GM12874 (cell line): ENCODE data around the gene PRKCB.

Experiments used
- TF ChIP-seq, protein P1 (sequence below): IDR thresholded peaks from 2 replicates; pipeline ENCODE4 v1.5.1; 2011; ENCODE audit warnings: low read depth, mild to moderate bottlenecking, control low read depth, low read length, moderate library complexity; ENCODE audit not compliant: insufficient read depth

The PRKCB gene

GRCh38 chr16:23836404-23837311 lies 875 bp downstream of the PRKCB start:
- TF ChIP-seq, protein P1, sequence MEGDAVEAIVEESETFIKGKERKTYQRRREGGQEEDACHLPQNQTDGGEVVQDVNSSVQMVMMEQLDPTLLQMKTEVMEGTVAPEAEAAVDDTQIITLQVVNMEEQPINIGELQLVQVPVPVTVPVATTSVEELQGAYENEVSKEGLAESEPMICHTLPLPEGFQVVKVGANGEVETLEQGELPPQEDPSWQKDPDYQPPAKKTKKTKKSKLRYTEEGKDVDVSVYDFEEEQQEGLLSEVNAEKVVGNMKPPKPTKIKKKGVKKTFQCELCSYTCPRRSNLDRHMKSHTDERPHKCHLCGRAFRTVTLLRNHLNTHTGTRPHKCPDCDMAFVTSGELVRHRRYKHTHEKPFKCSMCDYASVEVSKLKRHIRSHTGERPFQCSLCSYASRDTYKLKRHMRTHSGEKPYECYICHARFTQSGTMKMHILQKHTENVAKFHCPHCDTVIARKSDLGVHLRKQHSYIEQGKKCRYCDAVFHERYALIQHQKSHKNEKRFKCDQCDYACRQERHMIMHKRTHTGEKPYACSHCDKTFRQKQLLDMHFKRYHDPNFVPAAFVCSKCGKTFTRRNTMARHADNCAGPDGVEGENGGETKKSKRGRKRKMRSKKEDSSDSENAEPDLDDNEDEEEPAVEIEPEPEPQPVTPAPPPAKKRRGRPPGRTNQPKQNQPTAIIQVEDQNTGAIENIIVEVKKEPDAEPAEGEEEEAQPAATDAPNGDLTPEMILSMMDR, result peak; percentile 61

DNA sequence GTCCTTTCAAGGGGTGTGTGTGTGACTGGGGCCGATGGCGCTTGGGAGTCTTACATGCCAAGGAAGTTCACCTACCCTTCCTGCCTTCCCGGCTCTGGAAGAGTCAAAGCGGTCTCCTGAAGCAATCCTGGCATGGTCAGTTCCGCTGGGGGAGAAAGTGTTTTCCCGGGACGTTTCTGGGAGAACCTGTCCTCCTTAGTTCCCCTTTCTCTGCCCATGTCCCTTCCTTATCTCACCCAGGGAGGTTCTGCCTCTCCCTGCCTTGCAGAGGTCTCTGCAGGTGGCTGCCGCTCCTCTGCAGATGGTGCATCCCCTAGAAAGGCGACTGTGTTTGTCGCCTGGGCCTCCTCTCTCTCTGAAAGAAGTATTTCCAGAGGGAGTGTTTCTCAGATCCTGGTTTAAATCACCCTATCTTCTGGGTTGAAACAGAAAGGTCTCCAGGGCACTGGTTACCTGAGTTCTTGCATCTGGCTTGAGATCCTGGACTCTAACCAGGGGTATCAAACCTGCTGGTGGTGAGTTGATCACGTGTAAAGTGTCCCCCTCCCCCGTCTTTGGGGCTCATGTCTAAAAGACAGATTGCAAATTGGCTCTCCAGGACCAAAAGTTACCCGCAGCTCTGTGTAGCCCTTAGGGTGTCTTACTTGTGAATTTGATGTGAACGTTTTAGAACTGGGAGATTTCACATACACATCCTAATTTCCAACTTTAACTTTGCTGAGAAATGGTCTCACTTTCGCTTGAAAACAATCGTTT lies 1.9 kb downstream of the PRKCB start:
- TF ChIP-seq, protein P1, result no peak

GRCh38 chr16:23838485-23839142 lies 2.8 kb downstream of the PRKCB start:
- TF ChIP-seq, protein P1, result no peak

GRCh38 chr16:23840310-23840709 lies 4.5 kb downstream of the PRKCB start:
- TF ChIP-seq, protein P1, result no peak

- TF ChIP-seq, protein P1, result no peak
Measured at GRCh38 chr16:23842137-23842600, 6.4 kb downstream of the PRKCB start.

- TF ChIP-seq, protein P1, result no peak
Measured at GRCh38 chr16:23843143-23843542, 7.4 kb downstream of the PRKCB start.

DNA sequence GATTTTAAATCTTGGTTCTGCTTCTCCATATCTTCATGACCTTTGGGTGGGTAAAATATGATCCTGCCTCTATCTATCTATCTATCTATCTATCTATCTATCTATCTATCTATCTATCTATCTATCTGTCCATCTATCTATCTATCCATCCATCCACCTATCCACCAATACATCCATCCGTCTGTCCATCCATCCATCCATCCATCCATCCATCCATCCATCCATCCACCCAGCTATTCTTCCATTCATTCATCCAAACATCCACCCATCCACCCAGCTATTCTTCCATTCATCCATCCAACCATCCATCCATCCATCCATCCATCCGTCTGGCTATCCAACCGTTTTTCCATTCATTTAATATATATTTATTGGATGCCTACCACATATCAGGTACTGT lies 11.5 kb downstream of the PRKCB start:
- TF ChIP-seq, protein P1, result no peak
